BJ (cell line): ENCODE data around the gene MRPS27. TPM values are rescaled to one million over a fixed set of nuclear protein-coding genes. Genes with fewer than 3 reads are reported as not detected.
"Not testable (repeated sequence)": the region's sequence is repeated elsewhere in the genome, so short reads cannot be mapped to it uniquely, and the experiment has no call there.

Experiments
- CTCF ChIA-PET: fragments of 350-600 bp; formaldehyde crosslinking; extraction: SDS; loops from one replicate; lab custom pipeline; 2021; ENCODE audit warnings: antibody characterized with exemption, inconsistent platforms; lab: Yijun Ruan, JAX
- POLR2A ChIA-PET: fragments of 300-600 bp; sonication (Branson Sonifier 250); formaldehyde crosslinking; extraction: SDS; loops from one replicate; lab custom pipeline; 2021; ENCODE audit warnings: antibody characterized with exemption; lab: Charles Lee
- DNase-seq: peaks from one replicate; pipeline ENCODE4 v3.0.0-alpha.2; 2011; ENCODE audit warnings: low read depth
- H3K27me3 ChIP-seq: 2 replicates; pipeline ENCODE4 v1.6.0; 2011; ENCODE audit warnings: low read length; ENCODE audit not compliant: control insufficient read depth, insufficient read depth
- H3K36me3 ChIP-seq: 2 replicates; pipeline ENCODE4 v1.5.1; 2011; ENCODE audit warnings: low read length; ENCODE audit not compliant: control insufficient read depth, insufficient read depth
- H3K4me3 ChIP-seq: 2 replicates; pipeline ENCODE4 v1.5.1; 2011; ENCODE audit warnings: low read depth, mild to moderate bottlenecking, control low read depth, low read length
- polyA plus RNA-seq: library from polyadenylated mRNA; depleted of rRNA; stranded (reverse); fragments of >200 nt; gene quantifications from 2 replicates; pipeline ENCODE4 v1.2.3, GENCODE V29; 2011
- TF ChIP-seq, protein P1 (sequence below): IDR thresholded peaks from 2 replicates; pipeline ENCODE4 v1.5.1; 2011; ENCODE audit warnings: low read depth, mild to moderate bottlenecking, control low read depth, inconsistent platforms, low read length, moderate library complexity; ENCODE audit not compliant: insufficient read depth

Gene MRPS27
- polyA plus RNA-seq, 1 experiment = 52.6 TPM

DNA sequence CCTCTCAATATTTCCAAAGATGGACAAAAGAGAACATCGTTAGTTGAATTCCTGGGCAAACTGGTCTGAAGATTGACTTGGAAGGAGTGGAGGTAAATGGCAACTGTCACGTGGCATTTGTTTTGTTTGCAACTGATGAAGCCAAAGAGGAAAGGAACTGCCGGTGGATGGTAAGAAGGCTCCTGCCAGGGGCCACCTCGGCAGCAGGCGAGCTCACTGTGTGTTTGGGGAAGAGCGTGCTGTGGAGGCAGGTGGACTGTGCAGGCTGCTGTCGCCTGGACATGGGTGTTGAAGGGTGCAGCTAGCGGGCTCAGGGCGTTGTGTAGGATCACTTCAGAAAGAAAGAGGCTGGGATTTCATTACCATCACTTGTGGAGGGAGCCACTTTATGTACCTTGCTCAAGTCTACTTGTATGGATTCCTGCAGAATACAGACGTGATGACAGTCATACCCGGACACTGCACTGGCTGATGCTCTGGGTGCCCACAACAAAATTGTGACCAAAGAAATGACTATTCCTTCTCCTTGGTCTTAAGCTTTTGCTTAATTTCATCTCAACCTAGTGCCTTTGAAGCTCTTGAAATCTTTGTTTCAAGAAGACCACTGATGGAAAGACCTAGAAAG lies 140.1 kb downstream of the MRPS27 start:
- POLR2A ChIA-PET = no interaction called here
- Histone ChIP-seq H3K36me3 (peaks cover 4% of the 10 kb centered on the region; the same call in 1 of the 2 replicates), H3K4me3 (no peak overlapping the region), H3K27me3 (no peaks in the 10 kb centered on the region)
- no peak for DNase-seq
- TF ChIP-seq, protein P1, sequence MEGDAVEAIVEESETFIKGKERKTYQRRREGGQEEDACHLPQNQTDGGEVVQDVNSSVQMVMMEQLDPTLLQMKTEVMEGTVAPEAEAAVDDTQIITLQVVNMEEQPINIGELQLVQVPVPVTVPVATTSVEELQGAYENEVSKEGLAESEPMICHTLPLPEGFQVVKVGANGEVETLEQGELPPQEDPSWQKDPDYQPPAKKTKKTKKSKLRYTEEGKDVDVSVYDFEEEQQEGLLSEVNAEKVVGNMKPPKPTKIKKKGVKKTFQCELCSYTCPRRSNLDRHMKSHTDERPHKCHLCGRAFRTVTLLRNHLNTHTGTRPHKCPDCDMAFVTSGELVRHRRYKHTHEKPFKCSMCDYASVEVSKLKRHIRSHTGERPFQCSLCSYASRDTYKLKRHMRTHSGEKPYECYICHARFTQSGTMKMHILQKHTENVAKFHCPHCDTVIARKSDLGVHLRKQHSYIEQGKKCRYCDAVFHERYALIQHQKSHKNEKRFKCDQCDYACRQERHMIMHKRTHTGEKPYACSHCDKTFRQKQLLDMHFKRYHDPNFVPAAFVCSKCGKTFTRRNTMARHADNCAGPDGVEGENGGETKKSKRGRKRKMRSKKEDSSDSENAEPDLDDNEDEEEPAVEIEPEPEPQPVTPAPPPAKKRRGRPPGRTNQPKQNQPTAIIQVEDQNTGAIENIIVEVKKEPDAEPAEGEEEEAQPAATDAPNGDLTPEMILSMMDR = no peak
- CTCF ChIA-PET = interaction anchor here (0.9 to 1.0 kb wide), 3 partner anchors 8 to 65 kb away, joined by 3 to 4 read pairs (median 3); no protein-coding TSS in a partner anchor

DNA sequence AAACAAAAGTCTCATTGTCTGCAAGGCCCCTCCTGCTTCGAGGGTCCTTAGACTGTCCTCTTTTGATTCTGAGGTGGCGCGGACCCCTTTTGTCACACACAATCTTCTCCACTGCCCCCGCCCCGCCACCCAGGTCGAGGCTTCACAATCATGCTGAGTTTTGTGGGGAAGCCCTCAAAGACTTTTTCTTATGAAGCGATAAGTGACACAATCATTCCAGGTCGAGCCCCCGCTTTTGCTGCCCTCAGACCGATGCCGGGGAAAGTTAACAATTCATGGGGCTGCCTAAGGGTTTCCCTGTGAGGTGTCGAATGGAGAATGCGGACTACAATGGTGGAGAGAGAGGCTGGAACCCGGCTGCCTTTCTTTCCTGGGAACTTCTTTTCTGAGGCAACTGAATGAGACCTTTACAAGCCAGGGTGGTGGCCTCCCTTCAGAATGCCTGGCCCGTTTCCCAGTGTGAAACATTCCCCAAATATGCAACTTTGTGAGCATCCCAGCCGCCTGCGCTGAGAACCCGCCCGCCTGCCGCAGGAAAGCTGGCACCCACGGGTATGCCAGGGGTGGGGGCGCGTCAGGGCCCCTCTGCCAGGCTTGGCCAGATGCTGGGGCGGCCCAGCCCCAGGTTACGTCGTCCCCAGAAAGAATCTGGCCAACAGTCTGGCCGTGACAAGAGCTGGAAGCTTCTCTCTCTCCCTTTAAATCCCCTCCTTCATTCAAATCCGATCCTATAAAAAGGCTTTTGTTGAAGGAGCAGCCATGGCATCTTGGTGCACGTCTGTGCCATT lies 140.8 kb downstream of the MRPS27 start:
- peaks cover 4% of the 10 kb centered on the region; the same call in 1 of the 2 replicates for H3K36me3 ChIP-seq
- CTCF ChIA-PET = interaction anchor here (0.6 to 1.8 kb wide), 4 partner anchors 9 to 26 kb away, joined by 3 to 4 read pairs (median 4); no protein-coding TSS in a partner anchor
- POLR2A ChIA-PET = no interaction called here
- TF ChIP-seq, protein P1 = no peak
- no peak for DNase-seq
- no peaks in the 10 kb centered on the region for H3K27me3 ChIP-seq
- no peak overlapping the region for H3K4me3 ChIP-seq

DNA sequence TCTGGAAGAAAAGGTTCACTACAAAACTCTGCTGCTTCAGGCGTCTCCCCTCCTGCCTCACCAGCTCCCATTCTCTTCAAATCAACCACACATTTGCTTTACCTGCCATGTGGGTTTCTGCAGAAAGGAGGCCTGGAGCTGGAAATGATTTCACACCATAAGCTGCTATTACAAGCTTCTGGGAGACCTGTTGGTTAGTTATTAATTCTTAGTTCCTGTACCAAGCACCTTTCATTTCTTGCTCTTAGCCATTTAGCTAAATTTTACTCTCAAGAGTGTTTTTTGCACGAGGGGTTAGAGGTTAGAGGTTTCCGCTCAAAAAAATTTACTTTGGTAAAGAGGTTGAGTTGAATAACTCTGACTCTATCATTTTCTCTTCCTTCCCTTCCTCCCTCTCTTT lies 142.5 kb downstream of the MRPS27 start:
- ChIA-PET POLR2A (no interaction called here), CTCF (interaction anchor here (0.8 to 1.8 kb wide), 2 partner anchors 11 to 15 kb away, joined by 3 to 4 read pairs; no protein-coding TSS in a partner anchor)
- Histone ChIP-seq H3K36me3 (peaks cover 2% of the 10 kb centered on the region; the same call in 1 of the 2 replicates), H3K4me3 (no peak overlapping the region), H3K27me3 (no peaks in the 10 kb centered on the region)
- no peak for DNase-seq
- TF ChIP-seq, protein P1 = no peak

DNA sequence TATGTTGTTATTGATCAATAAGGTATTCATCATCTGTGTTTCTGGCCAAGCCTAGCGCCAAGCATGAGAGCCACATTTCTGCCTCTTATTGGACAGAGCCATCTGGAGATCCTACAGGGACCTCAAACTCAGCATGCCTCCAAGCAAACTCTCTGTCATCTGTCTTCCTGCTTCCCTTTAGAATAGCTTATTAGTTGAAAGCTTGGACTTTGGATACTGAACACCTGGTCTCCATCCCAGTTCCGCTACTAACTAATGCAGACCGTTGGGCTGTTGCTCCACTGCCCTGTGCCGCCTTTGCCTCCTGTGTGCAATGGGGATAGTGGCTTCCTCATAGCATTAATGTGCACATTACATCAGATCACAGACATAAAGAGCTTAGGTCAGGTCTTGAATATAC lies 147.3 kb downstream of the MRPS27 start:
- no peaks in the 10 kb centered on the region for H3K27me3 ChIP-seq
- POLR2A ChIA-PET = no interaction called here
- CTCF ChIA-PET = interaction anchor here (1.3 kb wide), 2 partner anchors 9 to 96 kb away, joined by 4 to 5 read pairs; no protein-coding TSS in a partner anchor
- H3K36me3 ChIP-seq = peaks cover 2% of the 10 kb centered on the region; the same call in 1 of the 2 replicates
- H3K4me3 ChIP-seq = no peak overlapping the region
- TF ChIP-seq, protein P1 = no peak
- DNase-seq = no peak

DNA sequence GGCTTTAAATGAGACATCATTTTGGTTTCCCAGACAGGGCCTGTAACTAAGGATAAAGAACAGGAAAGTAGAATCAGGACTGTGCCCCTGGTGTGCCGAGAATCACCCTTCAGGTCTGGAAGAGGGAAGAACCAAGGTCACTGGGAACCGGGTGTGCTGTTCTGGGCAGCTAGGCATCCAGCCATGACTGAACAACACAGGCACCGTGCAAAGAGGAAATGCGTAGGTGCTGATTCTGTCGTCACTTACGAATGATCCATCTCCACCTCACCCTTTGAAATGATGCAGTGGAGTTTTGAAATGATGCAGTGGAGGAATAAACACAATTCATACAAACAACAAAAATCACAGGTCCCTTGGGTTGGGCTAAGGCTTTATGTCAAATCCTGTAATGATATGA lies 148.4 kb downstream of the MRPS27 start:
- POLR2A ChIA-PET = no interaction called here
- Histone ChIP-seq H3K4me3 (no peak overlapping the region), H3K36me3 (peaks cover 2% of the 10 kb centered on the region; the same call in 1 of the 2 replicates), H3K27me3 (no peaks in the 10 kb centered on the region)
- TF ChIP-seq, protein P1 = no peak
- CTCF ChIA-PET = interaction anchor here (1.3 to 1.4 kb wide), 2 partner anchors 37 to 97 kb away, joined by 3 to 4 read pairs; no protein-coding TSS in a partner anchor
- no peak for DNase-seq

DNA sequence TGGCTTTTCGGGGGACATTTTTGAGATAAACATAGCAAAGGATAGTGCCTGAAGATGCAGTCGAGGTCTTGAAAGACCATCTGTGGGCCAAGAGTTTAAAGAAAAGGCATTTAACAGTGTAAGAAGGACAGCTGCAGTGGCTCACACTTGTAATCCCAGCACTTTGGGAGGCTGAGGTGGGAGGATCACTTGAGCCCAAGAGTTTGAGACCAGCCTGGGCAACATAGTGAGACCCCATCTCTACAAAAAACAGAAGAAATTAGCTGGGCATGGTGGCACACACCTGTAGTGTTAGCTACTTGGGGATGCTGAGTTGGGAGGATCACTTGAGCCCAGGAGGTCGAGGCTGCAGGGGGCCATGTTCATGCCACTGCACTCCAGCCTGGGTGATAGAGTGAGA lies 148.9 kb downstream of the MRPS27 start:
- CTCF ChIA-PET = interaction anchor here (0.9 to 1.4 kb wide), 2 partner anchors 36 to 74 kb away, joined by 3 read pairs; no protein-coding TSS in a partner anchor
- H3K27me3 ChIP-seq, DNase-seq, POLR2A ChIA-PET, H3K36me3 ChIP-seq, H3K4me3 ChIP-seq: not testable (repeated sequence)
